HFFc6 (cell line): Measurements from ENCODE around the gene CSTB. TPM values are rescaled to one million over a fixed set of nuclear protein-coding genes. Genes with fewer than 3 reads are reported as not detected.

Source experiments
- DNase-seq: peaks from one replicate; pipeline ENCODE4 v3.0.0-alpha.2; 2018
- H3K27ac Mint-ChIP-seq: 2 replicates; pipeline ENCODE4 v1.8.0; 2020; ENCODE audit warnings: mild to moderate bottlenecking, mixed read lengths
- H3K27me3 Mint-ChIP-seq: 2 replicates; pipeline ENCODE4 v1.8.0; 2021; ENCODE audit warnings: mild to moderate bottlenecking, moderate library complexity, mixed read lengths; ENCODE audit not compliant: insufficient read depth
- H3K36me3 Mint-ChIP-seq: 2 replicates; pipeline ENCODE4 v1.8.0; 2021; ENCODE audit warnings: low read depth, mixed read lengths
- H3K4me1 Mint-ChIP-seq: 2 replicates; pipeline ENCODE4 v1.8.0; 2020; ENCODE audit warnings: low read depth, mixed read lengths
- H3K4me3 Mint-ChIP-seq: 2 replicates; pipeline ENCODE4 v1.8.0; 2020; ENCODE audit warnings: mild to moderate bottlenecking, moderate library complexity, mixed read lengths
- H3K9me3 Mint-ChIP-seq: 2 replicates; pipeline ENCODE4 v1.8.0; 2020; ENCODE audit warnings: mild to moderate bottlenecking, mixed read lengths
- total RNA-seq, 6 experiments: library from RNA; stranded (reverse); fragmentation: NEBNext Ultra II Directional; extraction: Animal tissue kit (Norgen Biotek cat#: 25700); gene quantifications; 2 replicates in 1 of 6; 3 replicates in 5 of 6; pipeline ENCODE4 v1.2.3, GENCODE V29; 2021
- TF ChIP-seq, protein P1 (sequence below): fragments of 200-600 bp; sonication (generic); IDR thresholded peaks from 2 replicates; pipeline ENCODE4 v1.5.0; 2021; ENCODE audit warnings: antibody characterized with exemption, mild to moderate bottlenecking

The CSTB gene
- total RNA-seq, 6 experiments from 2014 or later: 56.7 to 71.4 (median 66.9) TPM

- Mint-ChIP-seq H3K4me1 (peaks cover 6% of the 10 kb centered on the region), H3K36me3 (no peaks in the 10 kb centered on the region; the same call in 1 of the 2 replicates), H3K9me3 (no peaks in the 10 kb centered on the region), H3K27ac (no peak overlapping the region), H3K4me3 (no peak overlapping the region), H3K27me3 (no peaks in the 10 kb centered on the region; the same call in none of the 2 replicates)
- no peak for DNase-seq
- TF ChIP-seq, protein P1, sequence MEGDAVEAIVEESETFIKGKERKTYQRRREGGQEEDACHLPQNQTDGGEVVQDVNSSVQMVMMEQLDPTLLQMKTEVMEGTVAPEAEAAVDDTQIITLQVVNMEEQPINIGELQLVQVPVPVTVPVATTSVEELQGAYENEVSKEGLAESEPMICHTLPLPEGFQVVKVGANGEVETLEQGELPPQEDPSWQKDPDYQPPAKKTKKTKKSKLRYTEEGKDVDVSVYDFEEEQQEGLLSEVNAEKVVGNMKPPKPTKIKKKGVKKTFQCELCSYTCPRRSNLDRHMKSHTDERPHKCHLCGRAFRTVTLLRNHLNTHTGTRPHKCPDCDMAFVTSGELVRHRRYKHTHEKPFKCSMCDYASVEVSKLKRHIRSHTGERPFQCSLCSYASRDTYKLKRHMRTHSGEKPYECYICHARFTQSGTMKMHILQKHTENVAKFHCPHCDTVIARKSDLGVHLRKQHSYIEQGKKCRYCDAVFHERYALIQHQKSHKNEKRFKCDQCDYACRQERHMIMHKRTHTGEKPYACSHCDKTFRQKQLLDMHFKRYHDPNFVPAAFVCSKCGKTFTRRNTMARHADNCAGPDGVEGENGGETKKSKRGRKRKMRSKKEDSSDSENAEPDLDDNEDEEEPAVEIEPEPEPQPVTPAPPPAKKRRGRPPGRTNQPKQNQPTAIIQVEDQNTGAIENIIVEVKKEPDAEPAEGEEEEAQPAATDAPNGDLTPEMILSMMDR: no peak
Measured at GRCh38 chr21:43808367-43808766, 32.3 kb upstream of the CSTB start.

DNA sequence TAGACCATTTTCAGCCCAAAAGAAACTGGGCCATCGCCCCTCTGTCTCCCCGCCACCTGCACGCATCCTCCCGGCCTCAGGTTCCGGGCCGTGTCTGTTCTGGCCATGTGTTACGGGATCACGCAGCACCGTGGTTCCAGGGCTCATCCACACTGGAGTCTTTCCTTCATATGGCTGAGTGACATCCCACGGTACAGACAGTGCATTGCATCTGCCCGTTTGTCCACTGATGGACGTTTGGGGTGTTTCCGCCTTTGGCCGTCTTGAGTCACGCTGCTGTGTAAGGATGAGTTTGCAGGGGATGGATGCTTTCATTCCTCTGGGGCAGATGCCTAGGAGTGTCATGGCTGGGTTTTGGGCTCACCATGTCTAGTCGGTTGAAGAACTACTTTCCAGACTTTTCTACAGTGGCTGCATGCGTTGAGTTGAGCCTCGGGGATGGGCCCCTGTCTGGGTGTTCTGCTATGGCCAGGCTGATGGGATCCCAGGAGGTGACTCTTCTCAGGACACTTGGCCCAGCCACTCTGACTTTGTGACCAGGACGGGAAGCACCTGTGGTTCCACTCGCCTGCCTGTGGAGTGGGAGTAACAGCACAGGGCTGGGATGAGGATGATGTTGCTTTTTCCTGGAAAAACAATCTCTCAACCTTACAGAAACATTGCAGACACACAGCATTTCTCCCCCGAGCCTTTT lies 30.1 kb upstream of the CSTB start:
- TF ChIP-seq, protein P1: no peak
- Mint-ChIP-seq H3K36me3 (peaks cover 10% of the 10 kb centered on the region), H3K27ac (no peak overlapping the region), H3K9me3 (no peaks in the 10 kb centered on the region), H3K4me1 (no peaks in the 10 kb centered on the region), H3K27me3 (no peaks in the 10 kb centered on the region; the same call in none of the 2 replicates), H3K4me3 (no peak overlapping the region)
- DNase-seq: no peak

DNA sequence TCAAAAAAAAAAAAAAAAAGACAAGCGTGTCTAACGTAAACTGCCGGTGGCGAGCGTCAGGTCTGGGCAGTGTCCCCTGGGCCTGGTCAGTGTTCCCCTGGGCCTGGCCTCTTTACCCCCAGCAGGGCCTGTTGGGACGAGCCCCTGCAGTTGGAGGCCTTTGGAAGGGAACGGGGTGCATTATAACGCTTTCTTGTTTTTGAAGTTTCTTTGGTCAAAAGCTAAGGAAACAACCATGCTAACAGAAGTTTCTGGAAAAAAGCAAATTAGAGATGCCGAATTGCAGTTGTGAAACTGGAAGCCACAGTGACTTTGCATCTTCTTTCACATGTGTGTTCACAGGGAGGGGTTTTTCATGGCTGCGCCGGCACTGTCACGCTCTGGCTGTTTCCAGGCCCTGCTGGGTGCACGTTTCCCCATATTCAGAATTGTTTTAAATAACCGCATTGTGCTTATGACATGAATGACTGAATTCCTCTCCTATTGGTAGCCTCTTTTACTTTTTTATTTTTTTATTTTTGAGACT lies 29.2 kb upstream of the CSTB start:
- no peaks in the 10 kb centered on the region for H3K9me3 Mint-ChIP-seq
- H3K36me3 Mint-ChIP-seq: peaks cover 14% of the 10 kb centered on the region
- no peaks in the 10 kb centered on the region; the same call in none of the 2 replicates for H3K27me3 Mint-ChIP-seq
- H3K4me1 Mint-ChIP-seq: no peaks in the 10 kb centered on the region
- no peak overlapping the region for H3K27ac Mint-ChIP-seq
- TF ChIP-seq, protein P1: no peak
- DNase-seq: no peak
- no peak overlapping the region for H3K4me3 Mint-ChIP-seq

DNA sequence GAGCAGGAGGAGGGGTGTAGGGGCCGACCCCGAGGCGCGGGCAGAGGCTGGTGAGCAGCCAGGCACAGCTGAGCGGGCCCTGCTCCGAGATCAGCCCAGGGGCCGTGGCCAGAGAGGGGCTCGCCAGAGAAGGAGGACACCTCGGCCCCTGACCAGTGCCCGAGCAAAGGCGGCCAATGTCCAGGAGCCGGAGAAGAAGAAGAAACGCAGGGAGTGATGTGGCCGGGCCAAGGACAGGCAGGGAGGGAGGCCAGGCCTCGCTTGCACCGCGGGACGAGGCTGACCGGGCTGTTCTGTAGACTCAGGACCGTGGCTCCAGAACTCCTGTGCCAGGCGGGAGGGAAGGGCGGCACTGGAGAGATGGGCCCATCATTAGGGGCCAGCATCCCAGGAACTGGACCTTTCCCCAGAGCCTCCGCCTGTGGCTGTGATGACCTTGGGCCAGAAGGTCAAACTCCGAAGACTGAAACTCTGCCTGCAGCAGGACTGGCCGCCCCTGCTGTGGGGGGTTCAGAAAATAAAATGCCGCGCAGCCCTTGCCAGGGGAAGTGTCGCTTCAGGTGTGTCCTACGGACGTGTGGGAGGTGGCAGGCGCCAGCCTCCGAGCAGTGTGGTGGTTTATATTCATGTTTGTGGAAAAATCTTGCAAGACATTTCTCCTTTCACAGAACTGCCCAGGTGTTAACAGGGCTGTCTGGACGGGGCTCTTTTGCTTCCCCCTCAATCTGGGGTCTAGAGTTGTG lies 27.6 kb upstream of the CSTB start:
- H3K36me3 Mint-ChIP-seq: peaks cover 14% of the 10 kb centered on the region

DNA sequence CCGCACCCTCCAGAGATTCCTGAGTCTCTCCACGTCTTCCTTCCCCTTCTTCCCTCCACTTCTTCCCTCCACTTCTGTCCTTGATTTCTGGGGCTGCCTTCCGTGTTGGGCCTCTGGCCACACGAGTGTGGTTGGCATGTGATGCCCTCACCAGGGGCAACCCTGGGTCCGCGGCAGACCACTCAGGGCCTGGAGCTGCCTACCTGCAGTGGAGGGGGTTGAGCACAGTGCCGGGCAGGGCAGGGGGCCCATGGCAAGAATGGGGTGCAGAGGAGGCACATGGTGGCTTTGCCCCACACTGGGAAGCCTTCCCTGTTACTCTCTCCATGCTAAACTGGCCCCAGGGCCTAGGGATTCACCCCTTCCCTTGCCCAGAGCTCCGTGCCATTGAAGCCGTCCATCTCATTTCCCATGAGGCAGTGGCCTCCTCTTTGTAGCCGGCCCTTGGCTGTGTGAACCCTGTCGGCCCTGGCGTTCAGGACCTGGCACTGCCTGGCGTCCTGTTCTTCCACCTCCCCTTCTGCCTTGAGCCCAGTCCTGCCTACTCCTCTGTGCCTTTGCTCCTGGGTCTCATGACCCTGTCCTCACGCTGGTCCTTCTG lies 26.7 kb upstream of the CSTB start:
- Mint-ChIP-seq H3K4me1 (no peaks in the 10 kb centered on the region), H3K27me3 (no peaks in the 10 kb centered on the region; the same call in none of the 2 replicates), H3K27ac (no peak overlapping the region), H3K36me3 (peaks cover 14% of the 10 kb centered on the region), H3K9me3 (no peaks in the 10 kb centered on the region), H3K4me3 (no peak overlapping the region)
- DNase-seq: no peak
- TF ChIP-seq, protein P1: no peak

More for the DNA sequence above, 27.6 kb upstream of the CSTB start:
- H3K4me1 Mint-ChIP-seq: no peaks in the 10 kb centered on the region
- H3K27ac Mint-ChIP-seq: no peak overlapping the region
- no peak for DNase-seq
- H3K27me3 Mint-ChIP-seq: no peaks in the 10 kb centered on the region; the same call in none of the 2 replicates
- TF ChIP-seq, protein P1: no peak
- H3K4me3 Mint-ChIP-seq: no peak overlapping the region
- no peaks in the 10 kb centered on the region for H3K9me3 Mint-ChIP-seq
